HepG2 (cell line): ENCODE results near the gene NOC4L. TPM values are rescaled to one million over a fixed set of nuclear protein-coding genes. Genes with fewer than 3 reads are reported as not detected.

Source experiments
- ATAC-seq: fragments of 200-7000 bp; cut with Tn5 transposase; 3 replicates; pipeline ENCODE4 v1.9.1; 2020; ENCODE audit warnings: mild to moderate bottlenecking, moderate library complexity
- BruUV-seq: library from RNA; stranded (reverse); fragments of 400-500 nt; replicated peaks from 2 replicates; lab custom pipeline; 2021; lab: Mats Ljungman, UMichigan
- CTCF ChIA-PET: fragments of 300-600 bp; formaldehyde crosslinking; extraction: SDS; loops from one replicate; lab custom pipeline; 2021; ENCODE audit warnings: low total read pairs, inconsistent platforms, low intra/inter-chr PET ratio; lab: Yijun Ruan, JAX
- POLR2A ChIA-PET: fragments of 350-600 bp; sonication (Branson Sonifier 250); formaldehyde crosslinking; loops from one replicate; lab custom pipeline; 2020; ENCODE audit warnings: antibody characterized with exemption, inconsistent platforms; lab: Yijun Ruan, JAX
- DNase-seq: peaks from one replicate; pipeline ENCODE4 v3.0.0-alpha.2; 2015; ENCODE audit warnings: low spot score
- FAIRE-seq: peaks from 3 replicates; lab custom pipeline; 2011; peaks lifted over from hg19 to GRCh38; lab: Jason Lieb, UNC
- H2AFZ ChIP-seq: one replicate; pipeline ENCODE4 v1.6.1; 2011; ENCODE audit warnings: low read length, inconsistent platforms
- H3K27ac ChIP-seq: fragments of 300-600 bp; 3 replicates; pipeline ENCODE4 v1.8.0; 2011; ENCODE audit warnings: mixed run types, mild to moderate bottlenecking, mixed read lengths, low read length, inconsistent platforms; ENCODE audit not compliant: insufficient read depth; ENCODE audit errors: extremely low read length
- H3K27me3 ChIP-seq, 2 experiments: fragments of 200-600 bp in 1 of 2; 2 replicates in 1 of 2; 3 replicates in 1 of 2; pipeline versions ENCODE4 v1.6.0 to v1.8.0; 2011; ENCODE audit warnings: low read length in 2 of 2, mild to moderate bottlenecking in 2 of 2, moderate library complexity in 2 of 2, inconsistent platforms in 1 of 2; ENCODE audit not compliant: insufficient read depth in 2 of 2, control insufficient read depth in 1 of 2
- H3K36me3 ChIP-seq, 2 experiments: fragments of 200-600 bp in 1 of 2; replicated peaks in 1 of 2; 2 replicates in 1 of 2; 3 replicates in 1 of 2; pipeline versions ENCODE4 v1.5.1 to v1.8.0; 2011; ENCODE audit warnings: low read length in 2 of 2, inconsistent platforms in 1 of 2; ENCODE audit not compliant: insufficient read depth in 2 of 2, control insufficient read depth in 1 of 2
- H3K4me1 ChIP-seq: 2 replicates; pipeline ENCODE4 v1.5.1; 2012; ENCODE audit warnings: low read length, inconsistent platforms; ENCODE audit not compliant: insufficient read depth
- H3K4me2 ChIP-seq: 2 replicates; pipeline ENCODE4 v1.6.0; 2011; ENCODE audit warnings: low read depth, low read length, inconsistent platforms
- H3K4me3 ChIP-seq, 3 experiments: fragments of 200-600 bp in 1 of 3; sonication (generic), shearing (Covaris generic) in 1 of 3; replicated peaks in 1 of 3; 2 replicates each; pipeline ENCODE4 v1.5.1; 2011 to 2016; ENCODE audit warnings: low read length in 3 of 3, inconsistent platforms in 2 of 3, low read depth in 2 of 3, mild to moderate bottlenecking in 2 of 3, control low read depth in 1 of 3, mixed read lengths in 1 of 3; ENCODE audit not compliant: insufficient read depth in 1 of 3
- H3K79me2 ChIP-seq: one replicate; pipeline ENCODE4 v1.6.1; 2011; ENCODE audit warnings: low read length, inconsistent platforms; ENCODE audit not compliant: insufficient read depth
- H3K9ac ChIP-seq: 2 replicates; pipeline ENCODE4 v1.6.0; 2011; ENCODE audit warnings: mild to moderate bottlenecking, low read depth, low read length, inconsistent platforms; ENCODE audit not compliant: insufficient read depth
- H3K9me3 ChIP-seq: 2 replicates; pipeline ENCODE4 v1.5.1; 2012; ENCODE audit warnings: mild to moderate bottlenecking, low read length
- H4K20me1 ChIP-seq: 2 replicates; pipeline ENCODE4 v1.6.0; 2011; ENCODE audit warnings: inconsistent platforms, mild to moderate bottlenecking, low read length, moderate library complexity; ENCODE audit not compliant: insufficient read depth
- ARNT2 ChIP-seq: sonication (generic); formaldehyde crosslinking; IDR thresholded peaks from 2 replicates; pipeline ENCODE4 v1.8.0; 2022; ENCODE audit warnings: mild to moderate bottlenecking, low read depth, missing genetic modification reagents, moderate library complexity
- ERF ChIP-seq: IDR thresholded peaks from 2 replicates; pipeline ENCODE4 v1.6.1; 2018; ENCODE audit warnings: missing biosample characterization, missing genetic modification reagents
- NR2F2 ChIP-seq: IDR thresholded peaks from 2 replicates; pipeline ENCODE4 v1.6.1; 2012; ENCODE audit warnings: low read depth, inconsistent platforms, borderline replicate concordance
- TEAD3 ChIP-seq: optimal IDR thresholded peaks from 2 replicates; pipeline ENCODE3; 2016; ENCODE audit warnings: borderline replicate concordance
- THAP11 ChIP-seq: IDR thresholded peaks from 2 replicates; pipeline ENCODE4 v1.6.1; 2016; ENCODE audit warnings: missing biosample characterization, missing genetic modification reagents
- ZNF510 ChIP-seq: sonication (generic); formaldehyde crosslinking; IDR thresholded peaks from 2 replicates; pipeline ENCODE4 v1.4.0; 2020; ENCODE audit warnings: low read depth, mild to moderate bottlenecking, missing genetic modification reagents
- WGBS: methylation state at CpG from one replicate; pipeline ENCODE4 v1.1.6; 2017; ENCODE audit warnings: low lambda C conversion rate; 5-methylcytosine and 5-hydroxymethylcytosine counted together
- in situ Hi-C: cut with HindIII; loops from 2 replicates; pipeline ENCODE4 v1.10.0; 2017; ENCODE audit warnings: low pct_unique_long_range_greater_than_20kb; ENCODE audit not compliant: extremely low pct_ligation_motif_present
- intact Hi-C: fragments of 100-400 bp; cut with micrococcal nuclease; formaldehyde crosslinking; loops from one replicate; pipeline ENCODE4 v1.10.0; 2022; ENCODE audit not compliant: unreplicated experiment
- polyA plus RNA-seq, 8 experiments: library from polyadenylated mRNA; depleted of rRNA in 3 of 8; stranded (reverse) in 7 of 8; unstranded in 1 of 8; fragments of >200 nt; fragmentation: Illumina TruSeq in 4 of 8; extraction: Trizol in 4 of 8; gene quantifications; 2 replicates each; pipeline versions ENCODE4 v1.2.1 to v1.2.3, GENCODE V29; 2011 to 2016; ENCODE audit warnings: low read depth in 4 of 8, missing spikeins in 1 of 8, mixed read lengths in 1 of 8; ENCODE audit not compliant: insufficient read depth in 1 of 8
- total RNA-seq, 5 experiments: library from RNA; depleted of rRNA; stranded (reverse); fragments of >200 nt; fragmentation: Illumina TruSeq; extraction: Trizol; gene quantifications; 2 replicates each; pipeline ENCODE4 v1.2.3, GENCODE V29; 2016; ENCODE audit warnings: low read depth in 1 of 5
- TF ChIP-seq, protein P1 (sequence below): sonication (generic); formaldehyde crosslinking; IDR thresholded peaks from 2 replicates; pipeline ENCODE4 v1.4.0; 2020; ENCODE audit warnings: mild to moderate bottlenecking, missing genetic modification reagents

The NOC4L gene
- total and polyA plus RNA-seq, 2 of the 13 experiments (the other 11 are each of a cell fraction or from before 2014, with no cell fraction given): 4.3 to 14.6 TPM

DNA sequence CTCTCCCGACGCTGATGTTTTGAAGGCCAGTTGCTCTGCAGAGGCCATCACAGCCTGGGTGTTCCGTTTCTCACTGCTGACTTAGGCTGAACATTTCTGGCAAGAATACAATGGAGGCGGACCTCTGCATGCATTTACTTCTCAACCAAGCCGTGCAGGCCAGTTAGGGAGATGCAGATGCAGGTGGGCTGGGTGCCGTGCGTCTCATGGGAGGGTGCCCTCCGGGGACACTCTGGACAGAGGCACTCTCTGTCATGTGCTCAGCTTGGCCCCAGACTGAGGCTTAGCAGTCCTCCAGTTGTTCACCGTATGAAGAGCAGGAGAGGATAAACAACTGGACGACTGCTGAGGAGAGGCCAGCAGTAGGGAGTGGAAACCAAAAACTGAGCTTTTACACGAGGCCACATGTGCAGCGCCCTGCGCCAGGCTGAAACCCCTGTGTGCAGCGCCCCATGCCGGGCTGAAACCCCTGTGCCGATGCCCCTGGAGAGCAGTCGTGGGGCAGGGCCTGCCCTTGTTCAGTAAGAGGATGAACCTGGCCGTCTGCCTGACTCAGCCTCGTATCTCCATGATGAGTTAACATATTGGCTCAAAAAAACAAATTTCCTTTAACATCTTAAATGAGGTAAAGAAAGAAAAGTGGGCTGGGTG is 32.5 kb upstream of the NOC4L start:
- BruUV-seq: no TSS peak
- no peak; the same call in 2 of the 3 replicates for ATAC-seq
- WGBS: 96% methylated on average over 16 of the region's 19 CpGs
- no peaks in the 10 kb centered on the region for H4K20me1 ChIP-seq
- no peaks in the 10 kb centered on the region for H3K4me1 ChIP-seq
- no peak for TF ChIP-seq TEAD3 (CRISPR knock-in tag)
- no peak for TF ChIP-seq ZNF510 (CRISPR knock-in tag)
- TF ChIP-seq, protein P1, sequence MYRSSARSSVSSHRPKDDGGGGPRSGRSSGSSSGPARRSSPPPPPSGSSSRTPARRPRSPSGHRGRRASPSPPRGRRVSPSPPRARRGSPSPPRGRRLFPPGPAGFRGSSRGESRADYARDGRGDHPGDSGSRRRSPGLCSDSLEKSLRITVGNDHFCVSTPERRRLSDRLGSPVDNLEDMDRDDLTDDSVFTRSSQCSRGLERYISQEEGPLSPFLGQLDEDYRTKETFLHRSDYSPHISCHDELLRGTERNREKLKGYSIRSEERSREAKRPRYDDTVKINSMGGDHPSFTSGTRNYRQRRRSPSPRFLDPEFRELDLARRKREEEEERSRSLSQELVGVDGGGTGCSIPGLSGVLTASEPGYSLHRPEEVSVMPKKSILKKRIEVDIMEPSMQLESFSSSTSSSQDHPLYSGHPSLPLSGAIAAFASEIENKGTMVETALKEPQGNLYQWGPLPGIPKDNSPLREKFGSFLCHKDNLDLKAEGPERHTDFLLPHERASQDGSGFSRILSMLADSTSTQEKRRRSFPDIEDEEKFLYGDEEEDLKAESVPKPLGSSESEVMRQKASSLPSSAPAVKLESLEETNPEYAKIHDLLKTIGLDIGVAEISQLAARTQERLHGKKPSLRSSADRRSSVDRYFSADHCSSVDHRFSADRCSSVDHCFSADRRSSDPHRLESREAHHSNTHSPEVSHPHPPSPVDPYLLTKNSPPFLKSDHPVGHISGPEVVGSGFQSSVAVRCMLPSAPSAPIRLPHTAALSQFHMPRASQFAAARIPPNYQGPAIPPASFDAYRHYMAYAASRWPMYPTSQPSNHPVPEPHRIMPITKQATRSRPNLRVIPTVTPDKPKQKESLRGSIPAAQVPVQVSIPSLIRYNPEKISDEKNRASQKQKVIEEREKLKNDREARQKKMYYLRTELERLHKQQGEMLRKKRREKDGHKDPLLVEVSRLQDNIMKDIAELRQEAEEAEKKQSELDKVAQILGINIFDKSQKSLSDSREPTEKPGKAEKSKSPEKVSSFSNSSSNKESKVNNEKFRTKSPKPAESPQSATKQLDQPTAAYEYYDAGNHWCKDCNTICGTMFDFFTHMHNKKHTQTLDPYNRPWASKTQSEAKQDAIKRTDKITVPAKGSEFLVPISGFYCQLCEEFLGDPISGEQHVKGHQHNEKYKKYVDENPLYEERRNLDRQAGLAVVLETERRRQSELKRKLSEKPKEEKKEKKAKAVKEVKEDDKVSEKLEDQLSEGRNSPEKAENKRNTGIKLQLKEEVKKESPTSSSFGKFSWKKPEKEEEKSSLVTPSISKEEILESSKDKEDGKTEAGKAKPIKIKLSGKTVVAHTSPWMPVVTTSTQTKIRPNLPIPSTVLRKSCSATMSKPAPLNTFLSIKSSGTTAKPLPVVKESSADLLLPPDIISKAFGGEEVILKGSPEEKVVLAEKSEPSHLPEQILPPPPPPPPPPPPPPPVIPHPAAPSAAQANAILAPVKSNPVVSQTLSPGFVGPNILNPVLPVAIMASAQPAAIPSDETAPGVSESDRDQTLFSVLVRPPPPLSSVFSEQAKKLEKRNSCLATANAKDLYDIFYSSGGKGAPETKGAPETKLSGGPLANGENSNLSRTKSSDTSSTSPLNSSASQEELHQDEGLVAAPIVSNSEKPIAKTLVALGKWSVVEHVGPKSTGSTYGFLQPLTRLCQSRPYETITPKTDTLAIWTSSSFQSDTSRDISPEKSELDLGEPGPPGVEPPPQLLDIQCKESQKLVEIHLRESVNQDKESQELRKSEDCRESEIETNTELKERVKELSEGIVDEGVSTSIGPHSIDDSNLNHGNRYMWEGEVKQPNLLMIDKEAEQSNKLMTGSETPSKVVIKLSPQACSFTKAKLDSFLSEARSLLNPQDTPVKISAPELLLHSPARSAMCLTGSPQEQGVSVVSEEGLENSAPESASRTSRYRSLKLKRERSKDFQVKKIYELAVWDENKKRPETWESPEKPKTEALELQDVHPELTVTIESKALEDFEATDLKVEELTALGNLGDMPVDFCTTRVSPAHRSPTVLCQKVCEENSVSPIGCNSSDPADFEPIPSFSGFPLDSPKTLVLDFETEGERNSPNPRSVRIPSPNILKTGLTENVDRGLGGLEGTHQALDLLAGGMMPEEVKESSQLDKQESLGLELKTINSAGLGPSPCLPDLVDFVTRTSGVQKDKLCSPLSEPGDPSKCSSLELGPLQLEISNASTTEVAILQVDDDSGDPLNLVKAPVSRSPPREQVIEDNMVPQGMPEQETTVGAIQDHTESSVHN (CRISPR knock-in tag): no peak
- TF ChIP-seq THAP11 (CRISPR knock-in tag): no peak
- no peak for TF ChIP-seq NR2F2
- no peak for TF ChIP-seq ERF (CRISPR knock-in tag)
- TF ChIP-seq ARNT2 (CRISPR knock-in tag): no peak
- H3K9me3 ChIP-seq: no peaks in the 10 kb centered on the region
- H3K9ac ChIP-seq: no peak overlapping the region
- no peak for FAIRE-seq
- ChIA-PET POLR2A (no interaction called here), CTCF (no interaction called here)
- H2AFZ ChIP-seq: no peak overlapping the region
- no peak overlapping the region for H3K4me3 ChIP-seq
- in situ Hi-C loops (no loop called here), intact Hi-C loops (no loop called here)
- no peaks in the 10 kb centered on the region for H3K79me2 ChIP-seq
- no peaks in the 10 kb centered on the region for H3K27me3 ChIP-seq
- peaks cover 17 to 55% of the 10 kb centered on the region in 2 experiments; a peak in 4 of 5 replicates for H3K36me3 ChIP-seq
- no peak overlapping the region for H3K27ac ChIP-seq
- DNase-seq: no peak
- no peak overlapping the region for H3K4me2 ChIP-seq
